K562 (cell line): ENCODE data around the gene LINGO3. TPM values are rescaled to one million over a fixed set of nuclear protein-coding genes. Genes with fewer than 3 reads are reported as not detected.

Experiments
- ATAC-seq: fragments of 200-7000 bp; cut with Tn5 transposase; 3 replicates; pipeline ENCODE4 v1.9.1; 2020; ENCODE audit warnings: moderate library complexity
- BruUV-seq: library from RNA; stranded (reverse); fragments of 400-500 nt; replicated peaks from 2 replicates; lab custom pipeline; 2021; lab: Mats Ljungman, UMichigan
- CTCF ChIA-PET: fragments of 300-600 bp; formaldehyde crosslinking; extraction: SDS; loops from one replicate; lab custom pipeline; 2021; ENCODE audit warnings: low intra/inter-chr PET ratio; lab: Yijun Ruan, JAX
- POLR2A ChIA-PET: fragments of 300-600, 350-650 bp; sonication (Branson Sonifier 250); formaldehyde crosslinking; extraction: SDS; loops from one replicate; lab custom pipeline; 2021; ENCODE audit warnings: antibody characterized with exemption, inconsistent platforms; lab: Yijun Ruan, JAX
- DNase-seq, 4 experiments: peaks; one replicate each; pipeline versions ENCODE4 v3.0.0 to v3.0.0-alpha.2; 2011 to 2018; ENCODE audit warnings: low spot score in 3 of 4, mixed read lengths in 3 of 4; ENCODE audit errors: extremely low read depth in 1 of 4
- FAIRE-seq: peaks from 2 replicates; lab custom pipeline; 2011; peaks lifted over from hg19 to GRCh38; lab: Jason Lieb, UNC
- H2AFZ ChIP-seq: 2 replicates; pipeline ENCODE4 v1.6.0; 2011; ENCODE audit warnings: low read depth, low read length, control low read depth, inconsistent platforms
- H3K27ac ChIP-seq: fragments of 200-600 bp; 3 replicates; pipeline ENCODE4 v1.8.0; 2011; ENCODE audit warnings: low read depth, mild to moderate bottlenecking, control low read depth, inconsistent platforms, low read length, moderate library complexity, mixed read lengths; ENCODE audit errors: extremely low read depth
- H3K27me3 ChIP-seq, 2 experiments: fragments of 300-600 bp in 1 of 2; 2 replicates in 1 of 2; 3 replicates in 1 of 2; pipeline versions ENCODE4 v1.6.0 to v1.8.0; 2011; ENCODE audit warnings: inconsistent platforms in 2 of 2, low read length in 2 of 2, mild to moderate bottlenecking in 1 of 2, mixed read lengths in 1 of 2, moderate library complexity in 1 of 2; ENCODE audit not compliant: control insufficient read depth in 2 of 2, insufficient read depth in 2 of 2
- H3K36me3 ChIP-seq: fragments of 300-600 bp; 3 replicates; pipeline ENCODE4 v1.8.0; 2011; ENCODE audit warnings: mild to moderate bottlenecking, low read length, inconsistent platforms; ENCODE audit not compliant: control insufficient read depth, insufficient read depth
- H3K4me1 ChIP-seq, 2 experiments: fragments of 200-600 bp in 1 of 2; replicated peaks in 1 of 2; 2 replicates in 1 of 2; 3 replicates in 1 of 2; pipeline versions ENCODE4 v1.5.1 to v1.8.0; 2011; ENCODE audit warnings: inconsistent platforms in 2 of 2, low read length in 2 of 2, mild to moderate bottlenecking in 1 of 2, mixed read lengths in 1 of 2, moderate library complexity in 1 of 2; ENCODE audit not compliant: control insufficient read depth in 2 of 2, insufficient read depth in 2 of 2
- H3K4me2 ChIP-seq: 2 replicates; pipeline ENCODE4 v1.6.1; 2011; ENCODE audit warnings: low read length, control low read depth, inconsistent platforms, mixed read lengths; ENCODE audit not compliant: insufficient read depth
- H3K4me3 ChIP-seq: fragments of 200-600 bp; sonication (generic), shearing (Covaris generic); 2 replicates; pipeline ENCODE4 v1.5.1; 2016; ENCODE audit warnings: control low read depth, inconsistent platforms
- H3K79me2 ChIP-seq: fragments of 200-600 bp; 3 replicates; pipeline ENCODE4 v1.8.0; 2011; ENCODE audit warnings: low read length, inconsistent platforms; ENCODE audit not compliant: control insufficient read depth, insufficient read depth
- H3K9ac ChIP-seq, 2 experiments: 2 replicates each; pipeline versions ENCODE4 v1.6.0 to v1.6.1; 2011; ENCODE audit warnings: low read depth in 2 of 2, low read length in 2 of 2, control low read depth in 1 of 2, inconsistent platforms in 1 of 2, mild to moderate bottlenecking in 1 of 2, mixed read lengths in 1 of 2; ENCODE audit not compliant: insufficient read depth in 1 of 2
- H3K9me1 ChIP-seq: one replicate; pipeline ENCODE4 v1.6.0; 2011; ENCODE audit warnings: inconsistent platforms, mild to moderate bottlenecking, low read length, moderate library complexity; ENCODE audit not compliant: control insufficient read depth, insufficient read depth
- H3K9me3 ChIP-seq: replicated peaks from 2 replicates; pipeline ENCODE4 v1.5.1; 2011; ENCODE audit warnings: low read depth, low read length, inconsistent platforms; ENCODE audit not compliant: control insufficient read depth, insufficient read depth
- H4K20me1 ChIP-seq: replicated peaks from 2 replicates; pipeline ENCODE4 v1.6.1; 2011; ENCODE audit warnings: low read length, inconsistent platforms, mixed read lengths; ENCODE audit not compliant: control insufficient read depth, insufficient read depth
- CHD2 ChIP-seq: IDR thresholded peaks from 2 replicates; pipeline ENCODE4 v1.6.1; 2011; ENCODE audit warnings: low read depth, low read length
- ELF4 ChIP-seq: fragments of 450-650 bp; formaldehyde crosslinking; IDR thresholded peaks from 2 replicates; pipeline ENCODE4 v1.4.0; 2022; ENCODE audit warnings: missing genetic modification characterization
- GATAD2B ChIP-seq: fragments of 450-650 bp; IDR thresholded peaks from 2 replicates; pipeline ENCODE4 v1.6.1; 2017; ENCODE audit warnings: mild to moderate bottlenecking, borderline replicate concordance
- JUN ChIP-seq, 2 experiments: sonication (generic) in 1 of 2; formaldehyde crosslinking in 1 of 2; IDR thresholded peaks; 2 replicates each; pipeline versions ENCODE4 v1.6.1 to v1.8.0; 2012 to 2022; ENCODE audit warnings: borderline replicate concordance in 2 of 2, mild to moderate bottlenecking in 2 of 2, improper control_type of control experiment in 1 of 2, low read depth in 1 of 2, low read length in 1 of 2, missing genetic modification reagents in 1 of 2
- NFRKB ChIP-seq: fragments of 450-650 bp; IDR thresholded peaks from 2 replicates; pipeline ENCODE4 v1.6.1; 2016; ENCODE audit warnings: low read depth
- NONO ChIP-seq, 2 experiments: fragments of 200-400 bp in 1 of 2; fragments of 450-650 bp in 1 of 2; formaldehyde crosslinking in 1 of 2; IDR thresholded peaks; 2 replicates each; pipeline ENCODE4 v1.6.1; 2017; ENCODE audit warnings: low read depth in 2 of 2, mild to moderate bottlenecking in 2 of 2, moderate library complexity in 2 of 2, low read length in 1 of 2
- POLR2G ChIP-seq: fragments of 200-400 bp; formaldehyde crosslinking; IDR thresholded peaks from 2 replicates; pipeline ENCODE4 v1.6.1; 2017; ENCODE audit warnings: low read depth, mild to moderate bottlenecking, antibody characterized with exemption, low read length, moderate library complexity
- POU5F1 ChIP-seq: fragments of 150-350 bp; IDR thresholded peaks from 2 replicates; pipeline ENCODE4 v1.6.1; 2014; ENCODE audit warnings: borderline replicate concordance, low read length, low read depth, mild to moderate bottlenecking; ENCODE audit not compliant: partially characterized antibody
- PTBP1 ChIP-seq: fragments of 200-400 bp; formaldehyde crosslinking; IDR thresholded peaks from 2 replicates; pipeline ENCODE4 v1.6.1; 2017; ENCODE audit warnings: low read depth, low read length
- RBFOX2 ChIP-seq: fragments of 200-400 bp; formaldehyde crosslinking; IDR thresholded peaks from 2 replicates; pipeline ENCODE4 v1.6.1; 2017; ENCODE audit warnings: low read depth, mild to moderate bottlenecking, low read length, moderate library complexity
- SP1 ChIP-seq: sonication (generic); formaldehyde crosslinking; IDR thresholded peaks from 2 replicates; pipeline ENCODE4 v1.8.1; 2022; ENCODE audit warnings: mild to moderate bottlenecking, missing genetic modification reagents
- TBP ChIP-seq: optimal IDR thresholded peaks from 2 replicates; pipeline ENCODE3; 2011; ENCODE audit warnings: low read depth, low read length, improper control_type of control experiment
- ZBTB7A ChIP-seq: IDR thresholded peaks from 2 replicates; pipeline ENCODE4 v1.6.1; 2011; ENCODE audit warnings: low read depth, mild to moderate bottlenecking, low read length, moderate library complexity, borderline replicate concordance; ENCODE audit not compliant: control insufficient read depth
- ZNF316 ChIP-seq: fragments of 450-650 bp; IDR thresholded peaks from 2 replicates; pipeline ENCODE4 v1.6.1; 2016
- WGBS: fragments of 100-300 bp; shearing (Covaris generic); methylation state at CpG from one replicate; pipeline ENCODE4 v1.1.6; 2016; ENCODE audit warnings: low coverage, mixed read lengths; ENCODE audit not compliant: insufficient coverage; ENCODE audit errors: missing lambda C conversion rate; 5-methylcytosine and 5-hydroxymethylcytosine counted together
- in situ Hi-C: fragments of 300-500 bp; cut with MboI; formaldehyde crosslinking; loops from 4 replicates; pipeline ENCODE4 v1.15.0; 2018; ENCODE audit warnings: inconsistent platforms, mixed read lengths
- intact Hi-C: fragments of 100-400 bp; cut with micrococcal nuclease; formaldehyde crosslinking; loops from 2 replicates; pipeline ENCODE4 v1.14.2; 2022
- polyA plus RNA-seq, 8 experiments: library from polyadenylated mRNA; depleted of rRNA in 4 of 8; stranded (reverse) in 5 of 8; unstranded in 3 of 8; fragments of >200 nt; fragmentation: Nextera tagmentation in 2 of 8; fragmentation: Illumina TruSeq in 1 of 8; extraction: Ambion mirVana in 2 of 8; extraction: Trizol in 1 of 8; gene quantifications; 2 replicates each; pipeline versions ENCODE4 v1.2.1 to v1.2.3, GENCODE V29; 2011 to 2014; ENCODE audit warnings: inconsistent platforms in 1 of 8, missing spikeins in 1 of 8
- total RNA-seq, 7 experiments: library from RNA; depleted of rRNA in 6 of 7; stranded (reverse); fragments of >200 nt in 6 of 7; fragmentation: Illumina TruSeq in 2 of 7; extraction: Trizol in 2 of 7; gene quantifications; 2 replicates each; pipeline versions ENCODE4 v1.2.1 to v1.2.3, GENCODE V29; 2011 to 2021; ENCODE audit warnings: low replicate concordance in 1 of 7
- TF ChIP-seq, protein P1 (sequence below): fragments of 450-650 bp; IDR thresholded peaks from 2 replicates; pipeline ENCODE4 v1.6.1; 2018; ENCODE audit not compliant: partially characterized antibody
- TF ChIP-seq, protein P2 (sequence below), 2 experiments: fragments of 450-650 bp in 1 of 2; sonication (generic) in 1 of 2; formaldehyde crosslinking; conservative IDR thresholded peaks; 2 replicates each; pipeline versions ENCODE4 v1.4.0 to v1.8.1; 2020 to 2022; ENCODE audit warnings: mild to moderate bottlenecking in 1 of 2, missing genetic modification reagents in 1 of 2

Gene LINGO3
- total and polyA plus RNA-seq, 9 of the 15 experiments (the other 6 are each of a cell fraction or from before 2014, with no cell fraction given): 0.03 to 0.05 (median 0.03) TPM; not detected in 6

DNA sequence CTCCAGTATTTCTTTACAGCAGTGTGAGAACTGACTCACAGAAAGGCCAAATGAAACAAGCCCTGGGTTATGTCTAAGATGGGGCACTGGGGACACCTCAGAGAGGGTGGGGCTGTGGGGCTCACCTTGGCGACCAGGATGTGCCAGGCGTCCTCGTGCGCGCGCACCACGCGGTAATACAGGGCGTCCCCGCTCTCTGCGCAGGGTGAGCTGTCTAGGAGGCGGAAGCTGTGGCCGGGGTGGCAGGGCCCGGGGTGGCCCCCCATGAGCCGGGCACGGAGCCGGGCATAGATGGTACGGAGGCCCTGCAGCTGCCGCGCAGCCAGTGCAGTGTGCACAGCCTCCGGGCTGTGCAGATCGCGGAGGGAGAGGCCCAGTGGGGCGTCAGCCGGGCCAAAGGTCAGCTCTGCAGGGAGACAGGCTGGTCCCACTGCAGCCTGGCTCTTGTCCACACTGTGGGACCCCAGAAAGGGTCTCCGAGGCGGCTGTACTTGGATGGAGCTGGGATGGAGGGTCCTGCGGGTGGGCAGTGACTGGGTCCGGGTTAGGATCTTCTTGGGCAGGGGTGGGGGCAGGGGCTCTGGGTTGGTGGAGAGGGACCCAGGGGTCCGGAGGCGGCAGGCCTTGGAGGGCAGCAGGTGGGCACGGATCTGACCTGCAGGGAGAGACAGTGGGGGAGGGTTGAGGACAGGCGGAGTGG lies 29.3 kb downstream of the LINGO3 start (continued):
- 0 out of 4 replicates have a peak, but pooled peaks of 1 of the 2 experiments have one; percentile 12 for TF ChIP-seq NONO (IDR thresholded peaks at IDR 0.05; ENCODE audit: low read depth in 2 of 2, low read length in 1 of 2)
- no peak for TF ChIP-seq JUN (IDR thresholded peaks at IDR 0.05; ENCODE audit: borderline replicate concordance, low read depth, low read length)
- TF ChIP-seq JUN (CRISPR knock-in tag; IDR thresholded peaks at IDR 0.05; ENCODE audit: borderline replicate concordance): no peak
- peak; percentile 38; the same call in 1 of the 2 replicates for TF ChIP-seq ZBTB7A
- TF ChIP-seq RBFOX2: peak; percentile 57
- peak; percentile 78 for TF ChIP-seq POLR2G
- TF ChIP-seq SP1: no peak
- no peak for TF ChIP-seq ELF4

DNA sequence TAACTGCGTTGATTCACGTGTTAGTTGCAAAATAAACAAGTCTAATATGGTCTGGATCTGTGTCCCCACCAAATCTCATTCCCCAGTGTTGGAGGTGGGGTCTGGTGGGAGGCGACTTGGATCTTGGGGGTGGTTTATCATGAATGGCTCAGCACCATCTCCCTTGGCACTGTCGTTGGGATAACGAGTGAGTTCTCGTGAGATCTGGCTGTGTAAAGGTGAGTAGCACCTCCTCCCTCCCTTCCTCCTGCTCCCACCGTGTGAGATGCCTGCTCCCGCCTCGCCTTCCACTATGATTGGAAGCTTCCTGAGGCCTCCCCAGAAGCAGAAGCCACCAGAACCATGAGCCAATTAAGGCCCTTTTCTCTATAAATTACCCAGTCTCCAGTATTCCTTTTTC lies 30.8 kb downstream of the LINGO3 start:
- in situ Hi-C loops: no loop called here
- H3K79me2 ChIP-seq: peaks cover 31% of the 10 kb centered on the region
- H4K20me1 ChIP-seq: peaks cover 23% of the 10 kb centered on the region
- H3K9me1 ChIP-seq: peaks cover 5% of the 10 kb centered on the region
- H3K4me3 ChIP-seq: no peak overlapping the region
- peaks cover 22% of the 10 kb centered on the region for H3K36me3 ChIP-seq
- WGBS: 49% methylated on average over 9 of the region's 9 CpGs
- BruUV-seq: no TSS peak
- H3K4me2 ChIP-seq: no peak overlapping the region
- no peak for FAIRE-seq
- no peak overlapping the region for H3K27ac ChIP-seq
- no peak overlapping the region for H3K9ac ChIP-seq
- no peak for ATAC-seq
- CTCF ChIA-PET: no interaction called here
- no peak for DNase-seq
- intact Hi-C loops: loop anchor here (5.0 kb wide), 2 partner anchors 40 to 335 kb away; no protein-coding TSS in a partner anchor
- no peaks in the 10 kb centered on the region for H3K9me3 ChIP-seq
- H3K4me1 ChIP-seq: peaks cover 10 to 67% of the 10 kb centered on the region in 2 experiments
- H2AFZ ChIP-seq: no peak overlapping the region
- POLR2A ChIA-PET: interaction anchor here (0.6 to 4.0 kb wide), 16 partner anchors 9 to 322 kb away, joined by 3 to 17 read pairs (median 4); partner anchors contain the start of gene PLEKHJ1
- no peaks in the 10 kb centered on the region for H3K27me3 ChIP-seq
- TF ChIP-seq CHD2 (peak; percentile 65; the same call in 1 of the 2 replicates), NFRKB (no peak), ZNF316 (peak; percentile 51; the same call in 1 of the 2 replicates), JUN (IDR thresholded peaks at IDR 0.05; ENCODE audit: borderline replicate concordance, low read depth, low read length) (no peak), JUN (CRISPR knock-in tag; IDR thresholded peaks at IDR 0.05; ENCODE audit: borderline replicate concordance) (no peak), PTBP1 (no peak), POU5F1 (no peak), TBP (no peak), GATAD2B (no peak)
- TF ChIP-seq, protein P1, sequence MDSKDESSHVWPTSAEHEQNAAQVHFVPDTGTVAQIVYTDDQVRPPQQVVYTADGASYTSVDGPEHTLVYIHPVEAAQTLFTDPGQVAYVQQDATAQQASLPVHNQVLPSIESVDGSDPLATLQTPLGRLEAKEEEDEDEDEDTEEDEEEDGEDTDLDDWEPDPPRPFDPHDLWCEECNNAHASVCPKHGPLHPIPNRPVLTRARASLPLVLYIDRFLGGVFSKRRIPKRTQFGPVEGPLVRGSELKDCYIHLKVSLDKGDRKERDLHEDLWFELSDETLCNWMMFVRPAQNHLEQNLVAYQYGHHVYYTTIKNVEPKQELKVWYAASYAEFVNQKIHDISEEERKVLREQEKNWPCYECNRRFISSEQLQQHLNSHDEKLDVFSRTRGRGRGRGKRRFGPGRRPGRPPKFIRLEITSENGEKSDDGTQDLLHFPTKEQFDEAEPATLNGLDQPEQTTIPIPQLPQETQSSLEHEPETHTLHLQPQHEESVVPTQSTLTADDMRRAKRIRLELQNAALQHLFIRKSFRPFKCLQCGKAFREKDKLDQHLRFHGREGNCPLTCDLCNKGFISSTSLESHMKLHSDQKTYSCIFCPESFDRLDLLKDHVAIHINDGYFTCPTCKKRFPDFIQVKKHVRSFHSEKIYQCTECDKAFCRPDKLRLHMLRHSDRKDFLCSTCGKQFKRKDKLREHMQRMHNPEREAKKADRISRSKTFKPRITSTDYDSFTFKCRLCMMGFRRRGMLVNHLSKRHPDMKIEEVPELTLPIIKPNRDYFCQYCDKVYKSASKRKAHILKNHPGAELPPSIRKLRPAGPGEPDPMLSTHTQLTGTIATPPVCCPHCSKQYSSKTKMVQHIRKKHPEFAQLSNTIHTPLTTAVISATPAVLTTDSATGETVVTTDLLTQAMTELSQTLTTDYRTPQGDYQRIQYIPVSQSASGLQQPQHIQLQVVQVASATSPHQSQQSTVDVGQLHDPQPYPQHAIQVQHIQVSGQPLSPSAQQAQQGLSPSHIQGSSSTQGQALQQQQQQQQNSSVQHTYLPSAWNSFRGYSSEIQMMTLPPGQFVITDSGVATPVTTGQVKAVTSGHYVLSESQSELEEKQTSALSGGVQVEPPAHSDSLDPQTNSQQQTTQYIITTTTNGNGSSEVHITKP: no peak
- TF ChIP-seq, protein P2, sequence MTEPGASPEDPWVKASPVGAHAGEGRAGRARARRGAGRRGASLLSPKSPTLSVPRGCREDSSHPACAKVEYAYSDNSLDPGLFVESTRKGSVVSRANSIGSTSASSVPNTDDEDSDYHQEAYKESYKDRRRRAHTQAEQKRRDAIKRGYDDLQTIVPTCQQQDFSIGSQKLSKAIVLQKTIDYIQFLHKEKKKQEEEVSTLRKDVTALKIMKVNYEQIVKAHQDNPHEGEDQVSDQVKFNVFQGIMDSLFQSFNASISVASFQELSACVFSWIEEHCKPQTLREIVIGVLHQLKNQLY (CRISPR knock-in tag; conservative IDR thresholded peaks at IDR 0.05): no peak
